CD4-positive, alpha-beta T cell treated with Interleukin-6 for 4 hours (primary cell): ENCODE results near the gene ZRANB3.
"Not testable (repeated sequence)": the region's sequence is repeated elsewhere in the genome, so short reads cannot be mapped to it uniquely, and the experiment has no call there.

Source experiments
- DNase-seq: peaks from one replicate; pipeline ENCODE4 v3.0.0-alpha.2; 2020; ENCODE audit warnings: mixed read lengths

ZRANB3 gene

GRCh38 chr2:135169900-135170753 lies 360.9 kb downstream of the ZRANB3 start:
- DNase-seq = no peak

- no peak for DNase-seq
Measured at GRCh38 chr2:135168204-135168856, 362.7 kb downstream of the ZRANB3 start.

- no peak for DNase-seq
Measured at GRCh38 chr2:135167273-135167672, 363.7 kb downstream of the ZRANB3 start.

GRCh38 chr2:135164431-135164830 lies 366.6 kb downstream of the ZRANB3 start:
- no peak for DNase-seq

GRCh38 chr2:135163901-135164300 lies 367.1 kb downstream of the ZRANB3 start:
- DNase-seq = no peak

GRCh38 chr2:135163306-135163705 lies 367.7 kb downstream of the ZRANB3 start:
- no peak for DNase-seq

GRCh38 chr2:135162786-135163185 lies 368.2 kb downstream of the ZRANB3 start:
- no peak for DNase-seq

GRCh38 chr2:135162377-135162776 lies 368.6 kb downstream of the ZRANB3 start:
- DNase-seq = no peak

GRCh38 chr2:135159191-135159590 lies 371.8 kb downstream of the ZRANB3 start:
- DNase-seq = no peak

- no peak for DNase-seq
Measured at GRCh38 chr2:135157856-135158255, 373.2 kb downstream of the ZRANB3 start.

- DNase-seq = no peak
Measured at GRCh38 chr2:135154962-135155361, 376.1 kb downstream of the ZRANB3 start.

- no peak for DNase-seq
Measured at GRCh38 chr2:135152361-135152760, 378.7 kb downstream of the ZRANB3 start.

- DNase-seq = no peak
Measured at GRCh38 chr2:135151615-135152014, 379.4 kb downstream of the ZRANB3 start.

- DNase-seq = no peak
Measured at GRCh38 chr2:135150725-135151124, 380.3 kb downstream of the ZRANB3 start.

GRCh38 chr2:135149251-135149650 lies 381.8 kb downstream of the ZRANB3 start:
- DNase-seq = no peak

GRCh38 chr2:135144343-135144742 lies 386.7 kb downstream of the ZRANB3 start:
- no peak for DNase-seq

GRCh38 chr2:135142323-135142722 lies 388.7 kb downstream of the ZRANB3 start:
- DNase-seq = no peak

- DNase-seq = no peak
Measured at GRCh38 chr2:135140606-135141005, 390.4 kb downstream of the ZRANB3 start.

- no peak for DNase-seq
Measured at GRCh38 chr2:135132314-135132713, 398.7 kb downstream of the ZRANB3 start.

GRCh38 chr2:135130751-135131150 lies 400.3 kb downstream of the ZRANB3 start:
- no peak for DNase-seq

- no peak for DNase-seq
Measured at GRCh38 chr2:135125940-135126339, 405.1 kb downstream of the ZRANB3 start.

- no peak for DNase-seq
Measured at GRCh38 chr2:135124924-135125886, 405.8 kb downstream of the ZRANB3 start.

GRCh38 chr2:135121658-135122039 lies 409.4 kb downstream of the ZRANB3 start:
- not testable (repeated sequence) for DNase-seq
